OCI-LY1 (cell line): ENCODE data around the gene CCDC92.

ENCODE experiments used
- H2AFZ ChIP-seq: fragments of 200-600 bp; sonication (generic), shearing (Covaris generic); 2 replicates; pipeline ENCODE4 v1.6.0; 2014; ENCODE audit warnings: antibody characterized with exemption, mild to moderate bottlenecking, low read length
- H3F3A ChIP-seq: fragments of 200-600 bp; sonication (generic), shearing (Covaris generic); 2 replicates; pipeline ENCODE4 v1.6.0; 2014; ENCODE audit warnings: mild to moderate bottlenecking, antibody characterized with exemption, low read length, moderate library complexity; ENCODE audit not compliant: insufficient read depth
- H3K27ac ChIP-seq: fragments of 200-600 bp; sonication (generic); 2 replicates; pipeline ENCODE4 v1.5.1; 2014; ENCODE audit warnings: low read length, mixed run types, mild to moderate bottlenecking, low read depth; ENCODE audit not compliant: poor library complexity, severe bottlenecking
- H3K27me3 ChIP-seq: fragments of 200-600 bp; sonication (generic); 2 replicates; pipeline ENCODE4 v1.6.0; 2014; ENCODE audit warnings: antibody characterized with exemption, mild to moderate bottlenecking, low read length, moderate library complexity; ENCODE audit not compliant: insufficient read depth
- H3K36me3 ChIP-seq: fragments of 200-600 bp; sonication (generic); 2 replicates; pipeline ENCODE4 v1.6.1; 2014; ENCODE audit warnings: mild to moderate bottlenecking, antibody characterized with exemption, low read length, moderate library complexity, mixed read lengths; ENCODE audit not compliant: insufficient read depth
- H3K4me1 ChIP-seq: fragments of 200-600 bp; sonication (generic); 2 replicates; pipeline ENCODE4 v1.5.1; 2014; ENCODE audit warnings: mild to moderate bottlenecking, low read length, moderate library complexity; ENCODE audit not compliant: insufficient read depth, severe bottlenecking
- H3K4me2 ChIP-seq: fragments of 200-600 bp; sonication (generic), shearing (Covaris generic); 2 replicates; pipeline ENCODE4 v1.6.1; 2014; ENCODE audit warnings: low read length
- H3K4me3 ChIP-seq: fragments of 200-600 bp; sonication (generic); 2 replicates; pipeline ENCODE4 v1.5.1; 2014; ENCODE audit warnings: low read length, low read depth, mild to moderate bottlenecking, mixed read lengths; ENCODE audit not compliant: poor library complexity, severe bottlenecking
- H3K79me2 ChIP-seq: fragments of 200-600 bp; shearing (Covaris generic); 2 replicates; pipeline ENCODE4 v1.6.1; 2016; ENCODE audit warnings: mixed run types, low read length, mixed read lengths; ENCODE audit not compliant: insufficient read depth
- H3K9ac ChIP-seq: fragments of 200-600 bp; sonication (generic), shearing (Covaris generic); 2 replicates; pipeline ENCODE4 v1.6.1; 2014; ENCODE audit warnings: mild to moderate bottlenecking, low read length, mixed read lengths
- H3K9me2 ChIP-seq: fragments of 200-600 bp; sonication (generic), shearing (Covaris generic); 2 replicates; pipeline ENCODE4 v1.6.1; 2014; ENCODE audit warnings: low read depth, mild to moderate bottlenecking, low read length, mixed read lengths
- H3K9me3 ChIP-seq: fragments of 200-600 bp; shearing (Covaris generic); 2 replicates; pipeline ENCODE4 v1.6.1; 2014; ENCODE audit warnings: low read length, mixed read lengths
- H4K20me1 ChIP-seq: fragments of 200-600 bp; sonication (generic), shearing (Covaris generic); 2 replicates; pipeline ENCODE4 v1.6.0; 2016; ENCODE audit warnings: mild to moderate bottlenecking, low read length; ENCODE audit not compliant: insufficient read depth
- CTCF ChIP-seq: fragments of 200-600 bp; sonication (generic), shearing (Covaris generic); IDR thresholded peaks from 2 replicates; pipeline ENCODE4 v1.5.1; 2017; ENCODE audit warnings: mild to moderate bottlenecking, antibody characterized with exemption, low read length, moderate library complexity, mixed read lengths
- EZH2 ChIP-seq: fragments of 200-600 bp; sonication (generic), shearing (Covaris generic); IDR thresholded peaks from 2 replicates; pipeline ENCODE4 v1.8.0; 2017; ENCODE audit warnings: borderline replicate concordance, mixed run types, mild to moderate bottlenecking, antibody characterized with exemption, low read length, moderate library complexity, mixed read lengths

CCDC92 gene

GRCh38 chr12:123962513-123962912 is 10.1 kb downstream of the CCDC92 start:
- no peak overlapping the region for H3K9ac ChIP-seq
- H3K4me1 ChIP-seq = no peaks in the 10 kb centered on the region
- no peaks in the 10 kb centered on the region for H3K9me2 ChIP-seq
- H3K36me3 ChIP-seq = no peaks in the 10 kb centered on the region
- no peak overlapping the region for H3K4me2 ChIP-seq
- no peaks in the 10 kb centered on the region for H3F3A ChIP-seq
- H4K20me1 ChIP-seq = 0 out of 2 replicates have a peak, but pooled peaks cover 5% of the 10 kb centered on the region
- TF ChIP-seq CTCF = no peak
- no peak for TF ChIP-seq EZH2
- no peaks in the 10 kb centered on the region; the same call in 1 of the 2 replicates for H3K27me3 ChIP-seq
- no peaks in the 10 kb centered on the region for H3K79me2 ChIP-seq
- no peak overlapping the region for H3K27ac ChIP-seq
- no peak overlapping the region for H2AFZ ChIP-seq
- H3K4me3 ChIP-seq = no peak overlapping the region
- H3K9me3 ChIP-seq = no peaks in the 10 kb centered on the region

GRCh38 chr12:123961585-123962345 is 10.9 kb downstream of the CCDC92 start:
- Histone ChIP-seq H3K27ac (no peak overlapping the region), H3K4me3 (no peak overlapping the region), H3K4me1 (no peaks in the 10 kb centered on the region), H3K9me3 (no peaks in the 10 kb centered on the region), H4K20me1 (0 out of 2 replicates have a peak, but pooled peaks cover 5% of the 10 kb centered on the region), H3K27me3 (no peaks in the 10 kb centered on the region; the same call in 1 of the 2 replicates), H3K9me2 (no peaks in the 10 kb centered on the region), H2AFZ (no peak overlapping the region), H3F3A (no peaks in the 10 kb centered on the region), H3K36me3 (no peaks in the 10 kb centered on the region), H3K79me2 (no peaks in the 10 kb centered on the region), H3K9ac (no peak overlapping the region), H3K4me2 (no peak overlapping the region)
- TF ChIP-seq EZH2 = no peak
- TF ChIP-seq CTCF = no peak

GRCh38 chr12:123960856-123961255 is 11.8 kb downstream of the CCDC92 start:
- H3K9me2 ChIP-seq = no peaks in the 10 kb centered on the region
- H3K9ac ChIP-seq = no peak overlapping the region
- H3K27me3 ChIP-seq = no peaks in the 10 kb centered on the region; the same call in 1 of the 2 replicates
- no peak overlapping the region for H3K27ac ChIP-seq
- H4K20me1 ChIP-seq = 0 out of 2 replicates have a peak, but pooled peaks cover 5% of the 10 kb centered on the region
- no peaks in the 10 kb centered on the region for H3K79me2 ChIP-seq
- H3K9me3 ChIP-seq = no peaks in the 10 kb centered on the region
- TF ChIP-seq EZH2 (no peak), CTCF (no peak)
- H3K4me1 ChIP-seq = no peaks in the 10 kb centered on the region
- H2AFZ ChIP-seq = no peak overlapping the region
- H3K4me3 ChIP-seq = no peak overlapping the region
- no peak overlapping the region for H3K4me2 ChIP-seq
- no peaks in the 10 kb centered on the region for H3K36me3 ChIP-seq
- H3F3A ChIP-seq = no peaks in the 10 kb centered on the region
